ENCODE measurements around the gene NME3. TPM values are rescaled to one million over a fixed set of nuclear protein-coding genes. Genes with fewer than 3 reads are reported as not detected.

NME3 gene
- total and polyA plus RNA-seq, 2 of the 13 experiments (the other 11 are each of a cell fraction or from before 2014, with no cell fraction given): 10.4 to 15.9 TPM

- TF ChIP-seq THAP8 (CRISPR knock-in tag; IDR thresholded peaks at IDR 0.05; ENCODE audit: borderline replicate concordance): no peak
- TF ChIP-seq ARID5B (CRISPR knock-in tag; IDR thresholded peaks at IDR 0.05): peak; percentile 54
- TF ChIP-seq, protein P1, sequence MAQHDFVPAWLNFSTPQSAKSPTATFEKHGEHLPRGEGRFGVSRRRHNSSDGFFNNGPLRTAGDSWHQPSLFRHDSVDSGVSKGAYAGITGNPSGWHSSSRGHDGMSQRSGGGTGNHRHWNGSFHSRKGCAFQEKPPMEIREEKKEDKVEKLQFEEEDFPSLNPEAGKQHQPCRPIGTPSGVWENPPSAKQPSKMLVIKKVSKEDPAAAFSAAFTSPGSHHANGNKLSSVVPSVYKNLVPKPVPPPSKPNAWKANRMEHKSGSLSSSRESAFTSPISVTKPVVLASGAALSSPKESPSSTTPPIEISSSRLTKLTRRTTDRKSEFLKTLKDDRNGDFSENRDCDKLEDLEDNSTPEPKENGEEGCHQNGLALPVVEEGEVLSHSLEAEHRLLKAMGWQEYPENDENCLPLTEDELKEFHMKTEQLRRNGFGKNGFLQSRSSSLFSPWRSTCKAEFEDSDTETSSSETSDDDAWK (CRISPR knock-in tag; IDR thresholded peaks at IDR 0.05): no peak
- no peak for TF ChIP-seq PCBP1 (IDR thresholded peaks at IDR 0.05; ENCODE audit: borderline replicate concordance, low read depth, low read length)
- TF ChIP-seq TCF7 (IDR thresholded peaks at IDR 0.05; ENCODE audit: low read depth): no peak
- TF ChIP-seq, protein P2, sequence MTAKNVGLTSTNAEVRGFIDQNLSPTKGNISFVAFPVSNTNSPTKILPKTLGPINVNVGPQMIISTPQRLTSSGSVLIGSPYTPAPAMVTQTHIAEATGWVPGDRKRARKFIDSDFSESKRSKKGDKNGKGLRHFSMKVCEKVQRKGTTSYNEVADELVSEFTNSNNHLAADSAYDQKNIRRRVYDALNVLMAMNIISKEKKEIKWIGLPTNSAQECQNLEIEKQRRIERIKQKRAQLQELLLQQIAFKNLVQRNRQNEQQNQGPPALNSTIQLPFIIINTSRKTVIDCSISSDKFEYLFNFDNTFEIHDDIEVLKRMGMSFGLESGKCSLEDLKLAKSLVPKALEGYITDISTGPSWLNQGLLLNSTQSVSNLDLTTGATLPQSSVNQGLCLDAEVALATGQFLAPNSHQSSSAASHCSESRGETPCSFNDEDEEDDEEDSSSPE (CRISPR knock-in tag; IDR thresholded peaks at IDR 0.05): no peak; the same call in 1 of the 2 replicates
- TF ChIP-seq KAT2B (IDR thresholded peaks at IDR 0.05; ENCODE audit: borderline replicate concordance, low read depth, low read length): no peak
- peak; percentile 91 for TF ChIP-seq HNRNPL (IDR thresholded peaks at IDR 0.05; ENCODE audit: low read depth, low read length)
- TF ChIP-seq ZBTB25 (CRISPR knock-in tag; IDR thresholded peaks at IDR 0.05): 0 out of 2 replicates have a peak, but pooled peaks have one; percentile 21
- 0 out of 2 replicates have a peak, but pooled peaks have one; percentile 55 for TF ChIP-seq ZNF598 (CRISPR knock-in tag; IDR thresholded peaks at IDR 0.05; ENCODE audit: borderline replicate concordance)
- TF ChIP-seq CENPT (CRISPR knock-in tag; IDR thresholded peaks at IDR 0.05; ENCODE audit: low read depth): no peak
- TF ChIP-seq POLR2AphosphoS5 (IDR thresholded peaks at IDR 0.05; ENCODE audit: low read depth, low read length): no peak; the same call in 1 of the 2 replicates
- TF ChIP-seq, protein P3, sequence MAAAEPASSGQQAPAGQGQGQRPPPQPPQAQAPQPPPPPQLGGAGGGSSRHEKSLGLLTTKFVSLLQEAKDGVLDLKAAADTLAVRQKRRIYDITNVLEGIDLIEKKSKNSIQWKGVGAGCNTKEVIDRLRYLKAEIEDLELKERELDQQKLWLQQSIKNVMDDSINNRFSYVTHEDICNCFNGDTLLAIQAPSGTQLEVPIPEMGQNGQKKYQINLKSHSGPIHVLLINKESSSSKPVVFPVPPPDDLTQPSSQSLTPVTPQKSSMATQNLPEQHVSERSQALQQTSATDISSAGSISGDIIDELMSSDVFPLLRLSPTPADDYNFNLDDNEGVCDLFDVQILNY (CRISPR knock-in tag; conservative IDR thresholded peaks at IDR 0.05): no peak
- TF ChIP-seq TRAFD1 (CRISPR knock-in tag; IDR thresholded peaks at IDR 0.05; ENCODE audit: borderline replicate concordance): no peak
- TF ChIP-seq ELF4 (CRISPR knock-in tag; IDR thresholded peaks at IDR 0.05; ENCODE audit: borderline replicate concordance): no peak
- TF ChIP-seq NFE2L1 (CRISPR knock-in tag; IDR thresholded peaks at IDR 0.05; ENCODE audit: borderline replicate concordance): no peak
- no peak for TF ChIP-seq IRX3 (CRISPR knock-in tag; IDR thresholded peaks at IDR 0.05; ENCODE audit: borderline replicate concordance, low read depth)
These were observed 23.0 kb upstream of the NME3 start (continued) for GRCh38 chr16:1794221-1794871.

All from HepG2 (cell line).